ENCODE data around the gene PCDHA4. TPM values are rescaled to one million over a fixed set of nuclear protein-coding genes. Genes with fewer than 3 reads are reported as not detected.
"Not testable (repeated sequence)": the region's sequence is repeated elsewhere in the genome, so short reads cannot be mapped to it uniquely, and the experiment has no call there.

The PCDHA4 gene
- not detected in 2 replicates for total RNA-seq (2014; rRNA removed; shearing (Covaris generic))

GRCh38 chr5:140806834-140807775 lies at the start of gene PCDHA4:
Gene PCDHA4 (plus strand): TSS chr5:140807068.
- DNase-seq (ENCODE audit: low spot score): no peak

- peak; percentile 23 for DNase-seq (ENCODE audit: low spot score)
Observed at GRCh38 chr5:140764177-140764973, 42.5 kb upstream of the PCDHA4 start.

DNA sequence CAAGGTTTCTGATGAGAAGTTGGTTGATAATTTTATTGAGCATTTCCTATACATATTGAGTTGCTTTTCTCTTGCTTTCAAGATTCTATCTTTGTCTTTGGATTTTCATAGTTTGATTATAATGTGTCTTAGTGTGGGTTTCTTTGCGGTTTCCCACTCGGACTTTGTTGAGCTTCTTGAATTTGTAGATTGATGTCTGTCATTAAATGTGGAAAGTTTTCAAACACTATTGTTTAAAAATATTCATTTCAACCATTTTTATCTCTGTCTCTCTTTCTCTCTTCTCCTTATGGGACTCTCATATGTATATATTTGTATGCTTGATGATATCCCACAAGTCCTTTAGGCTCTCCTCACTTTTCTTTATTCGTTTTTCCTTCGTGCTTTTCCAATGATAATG lies 39.4 kb upstream of the PCDHA4 start:
- no peak for DNase-seq (ENCODE audit: low spot score)

DNA sequence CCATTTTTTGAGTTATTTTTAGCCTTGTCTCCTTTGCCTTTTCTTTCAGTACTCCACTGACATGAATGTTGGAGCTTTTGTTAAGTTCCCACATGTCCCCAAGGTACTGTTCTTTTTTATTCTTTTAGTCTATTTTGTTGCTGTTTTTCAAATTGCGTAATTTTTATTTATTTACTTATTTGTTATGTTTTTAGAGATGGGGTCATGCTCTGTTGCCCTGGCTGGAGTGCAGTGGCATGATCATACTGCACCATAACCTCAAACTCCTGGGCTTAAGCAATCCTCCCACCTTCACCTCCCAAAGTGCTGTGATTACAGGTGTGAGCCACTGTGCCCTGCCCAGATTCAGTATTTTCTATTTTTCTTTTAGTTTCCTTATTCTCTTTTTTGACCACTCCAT lies 26.4 kb upstream of the PCDHA4 start:
- no peak for DNase-seq (ENCODE audit: low spot score)

DNA sequence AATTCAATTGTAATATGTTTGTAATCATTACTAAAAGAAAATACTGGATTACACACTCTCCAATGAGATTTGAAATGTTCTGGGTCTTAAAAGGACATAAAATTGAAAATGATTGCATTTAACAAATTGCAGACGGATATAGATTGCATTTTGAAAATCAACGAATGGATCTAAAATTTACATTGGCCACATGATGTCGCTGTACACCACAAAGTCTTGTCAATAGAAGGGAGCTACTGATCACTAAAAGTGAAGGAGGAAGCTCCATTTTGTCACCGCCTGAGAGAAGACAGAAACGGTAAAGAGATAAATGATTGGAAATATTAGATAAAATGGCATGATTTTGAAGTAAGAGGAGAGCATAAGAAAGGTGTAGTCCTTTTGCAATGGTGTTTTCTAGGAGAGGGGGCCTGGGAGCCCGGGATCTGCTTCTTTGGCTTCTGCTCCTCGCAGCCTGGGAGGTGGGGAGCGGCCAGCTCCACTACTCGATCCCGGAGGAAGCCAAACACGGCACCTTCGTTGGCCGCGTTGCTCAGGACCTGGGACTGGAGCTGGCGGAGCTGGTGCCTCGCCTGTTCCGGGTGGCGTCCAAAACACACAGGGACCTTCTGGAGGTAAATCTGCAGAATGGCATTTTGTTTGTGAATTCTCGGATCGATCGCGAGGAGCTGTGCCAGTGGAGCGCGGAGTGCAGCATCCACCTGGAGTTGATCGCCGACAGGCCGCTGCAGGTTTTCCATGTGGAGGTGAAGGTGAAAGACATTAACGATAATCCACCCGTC lies 20.8 kb upstream of the PCDHA4 start, which contains the start of gene PCDHA1:
Gene PCDHA1, plus strand, starts transcription at position 236 of the 782 bp plus-strand sequence.
- DNase-seq (ENCODE audit: low spot score): no peak

- not testable (repeated sequence) for DNase-seq (ENCODE audit: low spot score)
Observed at GRCh38 chr5:140787422-140787821, 19.4 kb upstream of the PCDHA4 start.

GRCh38 chr5:140787849-140788504 lies 18.9 kb upstream of the PCDHA4 start:
- not testable (repeated sequence) for DNase-seq (ENCODE audit: low spot score)

- no peak for DNase-seq (ENCODE audit: low spot score)
Observed at GRCh38 chr5:140791089-140791488, 15.8 kb upstream of the PCDHA4 start.

DNA sequence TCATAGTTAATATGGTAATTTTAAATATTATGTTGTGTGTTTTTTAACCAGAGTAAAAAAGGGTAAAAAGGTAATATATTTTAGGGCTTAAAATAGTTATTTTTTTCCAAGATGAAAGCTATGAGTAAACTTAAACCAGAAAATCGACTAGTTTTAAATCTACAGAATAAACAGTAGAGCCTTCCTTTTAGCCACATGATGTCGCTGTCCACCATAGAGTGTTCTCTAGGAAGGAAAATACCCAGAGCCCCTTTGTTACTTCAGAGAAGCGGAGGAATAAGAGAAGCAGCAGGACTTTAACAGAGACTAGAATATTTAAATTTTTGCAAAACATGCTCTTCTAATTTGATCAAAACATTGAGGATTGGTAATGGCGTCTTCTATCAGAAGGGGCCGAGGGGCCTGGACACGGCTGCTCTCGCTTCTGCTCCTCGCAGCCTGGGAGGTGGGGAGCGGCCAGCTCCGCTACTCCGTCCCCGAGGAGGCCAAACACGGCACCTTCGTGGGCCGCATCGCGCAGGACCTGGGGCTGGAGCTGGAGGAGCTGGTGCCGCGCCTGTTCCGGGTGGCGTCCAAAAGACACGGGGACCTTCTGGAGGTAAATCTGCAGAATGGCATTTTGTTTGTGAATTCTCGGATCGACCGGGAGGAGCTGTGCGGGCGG lies 12.1 kb upstream of the PCDHA4 start, which contains the start of gene PCDHA2:
Gene PCDHA2, plus strand, starts transcription at position 258 of the 664 bp plus-strand sequence.
- DNase-seq (ENCODE audit: low spot score): no peak

- peak; percentile 11 for DNase-seq (ENCODE audit: low spot score)
Observed at GRCh38 chr5:140795259-140795641, 11.6 kb upstream of the PCDHA4 start.

- not testable (repeated sequence) for DNase-seq (ENCODE audit: low spot score)
Observed at GRCh38 chr5:140796072-140796717, 10.7 kb upstream of the PCDHA4 start.

GRCh38 chr5:140796718-140797095 lies 10.2 kb upstream of the PCDHA4 start:
- no peak for DNase-seq (ENCODE audit: low spot score)

DNA sequence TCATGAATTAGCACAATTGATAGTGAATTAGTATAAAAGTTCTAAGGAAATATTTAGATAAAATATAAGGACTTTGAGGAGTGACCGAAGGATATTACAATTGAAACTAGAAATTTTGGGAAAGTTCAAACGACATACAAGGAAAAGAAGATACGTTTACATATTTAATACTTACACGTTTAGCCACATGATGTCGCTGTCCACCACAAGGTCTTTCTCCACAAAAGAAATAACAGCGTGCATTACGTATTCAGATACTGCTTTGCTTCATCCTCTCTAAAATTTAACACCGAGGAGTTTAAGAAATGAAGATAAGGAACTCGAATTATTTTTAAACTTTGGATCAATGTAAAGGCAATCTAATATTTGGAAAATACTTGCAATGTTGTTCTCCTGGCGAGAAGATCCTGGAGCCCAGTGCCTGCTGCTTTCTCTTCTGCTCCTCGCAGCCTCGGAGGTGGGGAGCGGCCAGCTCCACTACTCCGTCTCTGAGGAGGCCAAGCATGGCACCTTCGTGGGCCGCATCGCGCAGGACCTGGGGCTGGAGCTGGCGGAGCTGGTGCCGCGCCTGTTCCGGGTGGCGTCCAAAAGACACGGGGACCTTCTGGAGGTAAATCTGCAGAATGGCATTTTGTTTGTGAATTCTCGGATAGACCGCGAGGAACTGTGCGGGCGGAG lies 5.9 kb upstream of the PCDHA4 start, which contains the start of gene PCDHA3:
Gene PCDHA3, plus strand, starts transcription at position 242 of the 678 bp plus-strand sequence.
- no peak for DNase-seq (ENCODE audit: low spot score)

DNA sequence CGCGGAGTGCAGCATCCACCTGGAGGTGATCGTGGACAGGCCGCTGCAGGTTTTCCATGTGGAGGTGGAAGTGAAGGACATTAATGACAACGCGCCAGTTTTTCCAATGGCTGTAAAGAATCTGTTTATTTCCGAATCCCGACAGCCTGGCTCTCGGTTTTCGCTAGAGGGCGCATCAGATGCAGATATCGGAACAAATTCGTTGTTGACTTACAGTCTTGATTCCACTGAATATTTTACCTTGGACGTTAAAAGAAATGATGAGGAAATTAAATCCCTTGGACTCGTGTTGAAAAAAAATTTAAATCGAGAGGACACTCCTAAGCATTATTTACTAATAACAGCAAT lies 5.4 kb upstream of the PCDHA4 start:
- DNase-seq (ENCODE audit: low spot score): no peak

GRCh38 chr5:140802381-140802780 lies 4.5 kb upstream of the PCDHA4 start:
- DNase-seq (ENCODE audit: low spot score): not testable (repeated sequence)

- DNase-seq (ENCODE audit: low spot score): no peak
Observed at GRCh38 chr5:140802781-140803271, 4.0 kb upstream of the PCDHA4 start.

DNA sequence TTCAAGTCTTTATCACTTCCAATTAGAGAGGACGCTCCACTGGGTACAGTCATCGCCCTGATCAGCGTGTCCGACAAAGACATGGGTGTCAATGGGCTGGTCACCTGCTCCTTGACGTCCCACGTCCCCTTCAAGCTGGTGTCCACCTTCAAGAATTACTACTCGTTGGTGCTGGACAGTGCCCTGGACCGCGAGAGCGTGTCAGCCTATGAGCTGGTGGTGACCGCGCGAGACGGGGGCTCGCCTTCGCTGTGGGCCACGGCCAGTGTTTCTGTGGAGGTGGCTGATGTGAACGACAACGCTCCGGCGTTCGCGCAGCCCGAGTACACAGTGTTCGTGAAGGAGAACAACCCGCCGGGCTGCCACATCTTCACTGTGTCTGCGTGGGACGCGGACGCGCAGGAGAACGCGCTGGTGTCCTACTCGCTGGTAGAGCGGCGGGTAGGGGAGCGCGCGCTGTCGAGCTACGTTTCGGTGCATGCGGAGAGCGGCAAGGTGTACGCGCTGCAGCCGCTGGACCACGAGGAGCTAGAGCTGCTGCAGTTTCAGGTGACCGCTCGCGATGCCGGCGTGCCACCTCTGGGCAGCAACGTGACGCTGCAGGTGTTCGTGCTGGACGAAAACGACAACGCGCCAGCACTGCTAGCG lies 1.5 kb downstream of the PCDHA4 start:
- not testable (repeated sequence) for DNase-seq (ENCODE audit: low spot score)

GRCh38 chr5:140808889-140809291 lies 2.0 kb downstream of the PCDHA4 start:
- DNase-seq (ENCODE audit: low spot score): no peak
